MCF 10A (cell line): ENCODE measurements around the gene PRR15. TPM values are rescaled to one million over a fixed set of nuclear protein-coding genes. Genes with fewer than 3 reads are reported as not detected.

Source experiments
- BruUV-seq: library from RNA; stranded (reverse); fragments of 400-500 nt; replicated peaks from 2 replicates; lab custom pipeline; 2021; lab: Mats Ljungman, UMichigan
- CTCF ChIA-PET: fragments of 300-600 bp; sonication (Branson Sonifier 250); formaldehyde crosslinking; extraction: SDS; loops from one replicate; lab custom pipeline; 2021; ENCODE audit warnings: antibody characterized with exemption, inconsistent platforms; lab: Yijun Ruan, JAX
- POLR2A ChIA-PET: fragments of 300-600, 350-650 bp; sonication (Branson Sonifier 250); formaldehyde crosslinking; extraction: SDS; loops from one replicate; lab custom pipeline; 2020; ENCODE audit warnings: antibody characterized with exemption, inconsistent platforms; lab: Yijun Ruan, JAX
- DNase-seq: peaks from one replicate; pipeline ENCODE4 v3.0.0-alpha.2; 2018; ENCODE audit not compliant: unreplicated experiment
- H3K27ac Mint-ChIP-seq: one replicate; pipeline ENCODE4 v1.8.0; 2022; ENCODE audit warnings: mild to moderate bottlenecking, low read depth, mixed read lengths; ENCODE audit not compliant: unreplicated experiment
- H3K27me3 Mint-ChIP-seq: one replicate; pipeline ENCODE4 v1.8.0; 2022; ENCODE audit warnings: mixed read lengths; ENCODE audit not compliant: insufficient read depth, unreplicated experiment
- H3K36me3 Mint-ChIP-seq: one replicate; pipeline ENCODE4 v1.8.0; 2022; ENCODE audit warnings: mild to moderate bottlenecking, moderate library complexity, mixed read lengths; ENCODE audit not compliant: insufficient read depth, unreplicated experiment
- H3K4me1 Mint-ChIP-seq: one replicate; pipeline ENCODE4 v1.8.0; 2022; ENCODE audit warnings: mixed read lengths; ENCODE audit not compliant: insufficient read depth, unreplicated experiment
- H3K4me3 Mint-ChIP-seq: one replicate; pipeline ENCODE4 v1.8.0; 2022; ENCODE audit warnings: mild to moderate bottlenecking, moderate library complexity, mixed read lengths; ENCODE audit not compliant: unreplicated experiment
- H3K9me3 Mint-ChIP-seq: one replicate; pipeline ENCODE4 v1.8.0; 2022; ENCODE audit warnings: mixed read lengths; ENCODE audit not compliant: unreplicated experiment
- CTCF ChIP-seq: fragments of 200-600 bp; IDR thresholded peaks from one replicate; pipeline ENCODE4 v1.8.0; 2022; ENCODE audit warnings: antibody characterized with exemption, mild to moderate bottlenecking; ENCODE audit not compliant: unreplicated experiment
- intact Hi-C: fragments of 100-400 bp; cut with micrococcal nuclease; formaldehyde crosslinking; loops from 2 replicates; pipeline ENCODE4 v1.14.1; 2022
- total RNA-seq: library from RNA; stranded (reverse); gene quantifications from 2 replicates; pipeline ENCODE4 v1.2.3, GENCODE V29; 2022

The PRR15 gene
- total RNA-seq, 1 experiment from 2014 or later: 8.0 TPM

GRCh38 chr7:29612596-29612995, 49.0 kb downstream of the PRR15 start:
- no peak for TF ChIP-seq CTCF
- H3K27ac Mint-ChIP-seq: no peak overlapping the region
- BruUV-seq: no TSS peak
- CTCF ChIA-PET: interaction anchor here (0.5 to 2.1 kb wide), 5 partner anchors 9 to 691 kb away, joined by 3 to 9 read pairs (median 3); partner anchors contain the start of gene PRR15
- no peaks in the 10 kb centered on the region for H3K27me3 Mint-ChIP-seq
- DNase-seq: no peak
- POLR2A ChIA-PET: interaction anchor here (0.5 to 1.1 kb wide), 3 partner anchors 72 to 1207 kb away, joined by 3 read pairs; no protein-coding TSS in a partner anchor
- H3K36me3 Mint-ChIP-seq: no peaks in the 10 kb centered on the region
- H3K4me1 Mint-ChIP-seq: peaks cover 31% of the 10 kb centered on the region
- no peak overlapping the region for H3K4me3 Mint-ChIP-seq
- intact Hi-C loops: no loop called here
- no peaks in the 10 kb centered on the region for H3K9me3 Mint-ChIP-seq

- Mint-ChIP-seq H3K9me3 (no peaks in the 10 kb centered on the region), H3K27ac (no peak overlapping the region), H3K36me3 (no peaks in the 10 kb centered on the region), H3K4me3 (no peak overlapping the region), H3K27me3 (no peaks in the 10 kb centered on the region), H3K4me1 (peaks cover 30% of the 10 kb centered on the region)
- TF ChIP-seq CTCF: no peak
- ChIA-PET CTCF (interaction anchor here (0.5 to 2.1 kb wide), 5 partner anchors 9 to 692 kb away, joined by 3 to 9 read pairs (median 3); partner anchors contain the start of gene PRR15), POLR2A (interaction anchor here (0.5 to 1.1 kb wide), 2 partner anchors 72 to 76 kb away, joined by 3 read pairs; no protein-coding TSS in a partner anchor)
- intact Hi-C loops: no loop called here
- no TSS peak for BruUV-seq
- DNase-seq: no peak
Observed at GRCh38 chr7:29613100-29613499, 49.5 kb downstream of the PRR15 start.

DNA sequence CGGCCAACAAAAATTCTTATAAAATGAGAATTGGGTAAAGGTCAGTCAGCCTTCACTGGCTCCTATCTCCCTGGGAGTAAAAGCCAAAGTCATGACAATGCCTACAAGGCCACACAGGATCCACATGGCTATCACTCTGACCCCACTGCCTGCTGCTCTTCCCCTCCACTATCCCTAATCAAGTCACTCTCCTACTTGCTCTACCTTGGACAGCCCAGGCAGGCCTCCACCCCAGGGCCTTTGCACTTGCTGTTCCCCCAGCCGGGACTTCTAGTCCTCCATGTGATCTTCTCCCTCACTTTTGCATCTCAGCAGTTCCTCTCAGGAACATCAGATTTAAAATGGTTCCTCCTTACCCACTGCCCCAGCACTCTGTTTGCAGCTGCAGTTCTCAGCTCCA, 50.6 kb downstream of the PRR15 start:
- Mint-ChIP-seq H3K9me3 (no peaks in the 10 kb centered on the region), H3K4me3 (no peak overlapping the region)

More for the DNA sequence above, 50.6 kb downstream of the PRR15 start:
- BruUV-seq: no TSS peak
- no peak for DNase-seq
- CTCF ChIA-PET: interaction anchor here (2.1 kb wide), 1 partner anchor 8 kb away, joined by 9 read pairs; no protein-coding TSS in a partner anchor
- H3K36me3 Mint-ChIP-seq: no peaks in the 10 kb centered on the region
- H3K27ac Mint-ChIP-seq: no peak overlapping the region
- H3K27me3 Mint-ChIP-seq: no peaks in the 10 kb centered on the region
- peaks cover 23% of the 10 kb centered on the region for H3K4me1 Mint-ChIP-seq
- POLR2A ChIA-PET: no interaction called here
- TF ChIP-seq CTCF: no peak
- intact Hi-C loops: no loop called here

Other genes starting within 250 kb of the PRR15 start
- not detected in 2 replicates for gene WIPF3, start 242.7 kb downstream of the PRR15 start, total RNA-seq